Lower leg skin (tissue), 3 donors: ENCODE data around the gene CFAP54.

ENCODE experiments used
- CTCF ChIP-seq, 3 donors: fragments of 450-650 bp; IDR thresholded peaks; one replicate each; pipeline ENCODE4 v1.5.1; 2016; ENCODE audit warnings: antibody characterized with exemption in 3 of 3, mild to moderate bottlenecking in 3 of 3, moderate library complexity in 2 of 3
- POLR2A ChIP-seq, 2 donors: fragments of 450-650 bp; IDR thresholded peaks; one replicate each; pipeline ENCODE4 v1.6.1; 2016 to 2017; ENCODE audit warnings: antibody characterized with exemption in 2 of 2, mild to moderate bottlenecking in 1 of 2, moderate library complexity in 1 of 2

GRCh38 chr12:96919510-96920210 lies 430.3 kb downstream of the CFAP54 start:
- no peak for TF ChIP-seq CTCF (IDR thresholded peaks at IDR 0.05)
- no peak for TF ChIP-seq POLR2A (IDR thresholded peaks at IDR 0.05)
